Immature natural killer cell (primary cell): ENCODE results near the gene CDX2. TPM values are rescaled to one million over a fixed set of nuclear protein-coding genes. Genes with fewer than 3 reads are reported as not detected.

Source experiments
- DNase-seq, 3 donors: peaks; one replicate each; pipeline ENCODE4 v3.0.0; 2022; ENCODE audit warnings: mixed read lengths in 1 of 3
- H3K27ac Mint-ChIP-seq, 6 donors: one replicate each; pipeline ENCODE4 v1.8.0; 2020; ENCODE audit warnings: mixed read lengths in 6 of 6, mild to moderate bottlenecking in 5 of 6, inconsistent platforms in 4 of 6, moderate library complexity in 3 of 6
- H3K27me3 Mint-ChIP-seq, 3 donors: one replicate each; pipeline ENCODE4 v1.8.0; 2020 to 2021; ENCODE audit warnings: low read depth in 3 of 3, mild to moderate bottlenecking in 3 of 3, mixed read lengths in 3 of 3, moderate library complexity in 3 of 3, inconsistent platforms in 1 of 3
- H3K36me3 Mint-ChIP-seq, 3 donors: one replicate each; pipeline ENCODE4 v1.8.0; 2020; ENCODE audit warnings: mixed read lengths in 3 of 3, inconsistent platforms in 2 of 3, mild to moderate bottlenecking in 2 of 3
- H3K4me1 Mint-ChIP-seq, 2 donors: one replicate each; pipeline ENCODE4 v1.8.0; 2020; ENCODE audit warnings: inconsistent platforms in 2 of 2, mild to moderate bottlenecking in 2 of 2, mixed read lengths in 2 of 2, moderate library complexity in 1 of 2
- H3K4me3 Mint-ChIP-seq, 5 donors: one replicate each; pipeline ENCODE4 v1.8.0; 2020; ENCODE audit warnings: mild to moderate bottlenecking in 5 of 5, mixed read lengths in 5 of 5, inconsistent platforms in 3 of 5, moderate library complexity in 3 of 5
- H3K9me3 Mint-ChIP-seq, 6 donors: one replicate each; pipeline ENCODE4 v1.8.0; 2020; ENCODE audit warnings: mild to moderate bottlenecking in 6 of 6, mixed read lengths in 6 of 6, inconsistent platforms in 4 of 6, moderate library complexity in 3 of 6
- polyA plus RNA-seq, 3 donors: library from polyadenylated mRNA; unstranded; fragments of 300-500 nt; fragmentation: Illumina TruSeq; gene quantifications; one replicate each; pipeline ENCODE4 v1.2.3, GENCODE V29; 2021

Gene CDX2
- polyA plus RNA-seq, 3 donors from 2014 or later, result not detected

- no peak overlapping the region for H3K4me3 Mint-ChIP-seq
- no peaks in the 10 kb centered on the region for H3K9me3 Mint-ChIP-seq
- H3K27ac Mint-ChIP-seq, result no peak overlapping the region
- H3K36me3 Mint-ChIP-seq, result peaks cover 0 to 4% (median 0%) of the 10 kb centered on the region in 3 donors
- no peak for DNase-seq
- peaks cover 3 to 24% (median 4%) of the 10 kb centered on the region in 3 donors for H3K27me3 Mint-ChIP-seq
- no peaks in the 10 kb centered on the region for H3K4me1 Mint-ChIP-seq
Observed at GRCh38 chr13:27985600-27985999, 16.5 kb upstream of the CDX2 start.

GRCh38 chr13:27982361-27982760, 13.2 kb upstream of the CDX2 start:
- H3K4me1 Mint-ChIP-seq, result peaks cover 0 to 6% of the 10 kb centered on the region in 2 donors
- peaks cover 0 to 4% (median 0%) of the 10 kb centered on the region in 3 donors for H3K36me3 Mint-ChIP-seq
- H3K27me3 Mint-ChIP-seq, result peaks cover 11 to 38% (median 20%) of the 10 kb centered on the region in 3 donors
- no peak overlapping the region for H3K4me3 Mint-ChIP-seq
- no peak overlapping the region for H3K27ac Mint-ChIP-seq
- H3K9me3 Mint-ChIP-seq, result peaks cover 0 to 2% (median 0%) of the 10 kb centered on the region in 6 donors
- no peak for DNase-seq

- Mint-ChIP-seq H3K36me3 (peaks cover 0 to 4% (median 0%) of the 10 kb centered on the region in 3 donors), H3K4me1 (peaks cover 0 to 6% of the 10 kb centered on the region in 2 donors), H3K4me3 (peak overlapping the region in 1 of 5 donors; percentile 46), H3K9me3 (peaks cover 0 to 2% (median 0%) of the 10 kb centered on the region in 6 donors), H3K27ac (no peak overlapping the region), H3K27me3 (peaks cover 11 to 38% (median 26%) of the 10 kb centered on the region in 3 donors)
- no peak for DNase-seq
Observed at GRCh38 chr13:27981006-27981708, 12.0 kb upstream of the CDX2 start.

GRCh38 chr13:27980280-27980998, 11.3 kb upstream of the CDX2 start:
- H3K4me1 Mint-ChIP-seq, result peaks cover 0 to 6% of the 10 kb centered on the region in 2 donors
- H3K27ac Mint-ChIP-seq, result no peak overlapping the region
- no peak overlapping the region for H3K4me3 Mint-ChIP-seq
- DNase-seq, result no peak
- H3K27me3 Mint-ChIP-seq, result peaks cover 11 to 41% (median 32%) of the 10 kb centered on the region in 3 donors
- H3K9me3 Mint-ChIP-seq, result peaks cover 0 to 2% (median 0%) of the 10 kb centered on the region in 6 donors
- peaks cover 0 to 4% (median 0%) of the 10 kb centered on the region in 3 donors for H3K36me3 Mint-ChIP-seq

- peaks cover 0 to 2% (median 0%) of the 10 kb centered on the region in 6 donors for H3K9me3 Mint-ChIP-seq
- peaks cover 0 to 6% of the 10 kb centered on the region in 2 donors for H3K4me1 Mint-ChIP-seq
- no peak overlapping the region for H3K27ac Mint-ChIP-seq
- DNase-seq, result no peak
- peaks cover 0 to 4% (median 0%) of the 10 kb centered on the region in 3 donors for H3K36me3 Mint-ChIP-seq
- H3K4me3 Mint-ChIP-seq, result no peak overlapping the region
- peaks cover 11 to 45% (median 38%) of the 10 kb centered on the region in 3 donors for H3K27me3 Mint-ChIP-seq
Observed at GRCh38 chr13:27979765-27980279, 10.7 kb upstream of the CDX2 start.

- no peak overlapping the region for H3K27ac Mint-ChIP-seq
- peaks cover 0 to 6% of the 10 kb centered on the region in 2 donors for H3K4me1 Mint-ChIP-seq
- H3K4me3 Mint-ChIP-seq, result peak overlapping the region in 1 of 5 donors; percentile 46
Observed at GRCh38 chr13:27979001-27979643, 10.0 kb upstream of the CDX2 start.

GRCh38 chr13:27978301-27978968, 9.3 kb upstream of the CDX2 start:
- DNase-seq, result no peak
- Mint-ChIP-seq H3K27ac (no peak overlapping the region), H3K27me3 (peaks cover 11 to 43% (median 42%) of the 10 kb centered on the region in 3 donors), H3K4me1 (peaks cover 0 to 6% of the 10 kb centered on the region in 2 donors), H3K9me3 (peaks cover 0 to 2% (median 0%) of the 10 kb centered on the region in 6 donors), H3K4me3 (no peak overlapping the region), H3K36me3 (peaks cover 0 to 4% (median 0%) of the 10 kb centered on the region in 3 donors)

More at GRCh38 chr13:27979001-27979643, 10.0 kb upstream of the CDX2 start:
- DNase-seq, result no peak
- Mint-ChIP-seq H3K36me3 (peaks cover 0 to 4% (median 0%) of the 10 kb centered on the region in 3 donors), H3K9me3 (peaks cover 0 to 2% (median 0%) of the 10 kb centered on the region in 6 donors), H3K27me3 (peaks cover 11 to 43% (median 42%) of the 10 kb centered on the region in 3 donors)

- no peak for DNase-seq
- Mint-ChIP-seq H3K36me3 (peaks cover 0 to 4% (median 0%) of the 10 kb centered on the region in 3 donors), H3K9me3 (peaks cover 0 to 2% (median 0%) of the 10 kb centered on the region in 6 donors), H3K4me1 (peaks cover 0 to 6% of the 10 kb centered on the region in 2 donors), H3K4me3 (no peak overlapping the region), H3K27ac (no peak overlapping the region), H3K27me3 (peaks cover 8 to 42% (median 41%) of the 10 kb centered on the region in 3 donors)
Observed at GRCh38 chr13:27977476-27978300, 8.6 kb upstream of the CDX2 start.

- no peak for DNase-seq
- peaks cover 7 to 39% (median 38%) of the 10 kb centered on the region in 3 donors for H3K27me3 Mint-ChIP-seq
- peaks cover 0 to 6% of the 10 kb centered on the region in 2 donors for H3K4me1 Mint-ChIP-seq
- H3K4me3 Mint-ChIP-seq, result no peak overlapping the region
- peaks cover 0 to 2% (median 0%) of the 10 kb centered on the region in 6 donors for H3K9me3 Mint-ChIP-seq
- H3K36me3 Mint-ChIP-seq, result no peaks in the 10 kb centered on the region
- no peak overlapping the region for H3K27ac Mint-ChIP-seq
Observed at GRCh38 chr13:27976362-27977091, 7.4 kb upstream of the CDX2 start.

- Mint-ChIP-seq H3K27ac (no peak overlapping the region), H3K36me3 (no peaks in the 10 kb centered on the region), H3K4me3 (no peak overlapping the region), H3K9me3 (peaks cover 0 to 2% (median 0%) of the 10 kb centered on the region in 6 donors), H3K4me1 (peaks cover 0 to 6% of the 10 kb centered on the region in 2 donors), H3K27me3 (peaks cover 7 to 39% (median 38%) of the 10 kb centered on the region in 3 donors)
- no peak for DNase-seq
Observed at GRCh38 chr13:27975564-27976361, 6.6 kb upstream of the CDX2 start.

GRCh38 chr13:27973961-27974662, 5.0 kb upstream of the CDX2 start:
- DNase-seq, result no peak
- Mint-ChIP-seq H3K4me3 (no peak overlapping the region), H3K27ac (no peak overlapping the region)

More at GRCh38 chr13:27973961-27974662, 5.0 kb upstream of the CDX2 start:
- no peaks in the 10 kb centered on the region for H3K36me3 Mint-ChIP-seq
- peaks cover 0 to 3% (median 0%) of the 10 kb centered on the region in 6 donors for H3K9me3 Mint-ChIP-seq
- peaks cover 10 to 38% (median 37%) of the 10 kb centered on the region in 3 donors for H3K27me3 Mint-ChIP-seq
- H3K4me1 Mint-ChIP-seq, result no peaks in the 10 kb centered on the region
